KMS-11 (cell line): Measurements from ENCODE around the gene ZSCAN5A.
A peak's percentile ranks its signal among the peaks of the same experiment; 100 is the strongest.
"Not testable (repeated sequence)": the region's sequence is repeated elsewhere in the genome, so short reads cannot be mapped to it uniquely, and the experiment has no call there.

ENCODE experiments used
- H2AFZ ChIP-seq: fragments of 200-600 bp; sonication (generic); 2 replicates; pipeline ENCODE4 v1.6.1; 2016; ENCODE audit warnings: antibody characterized with exemption, mixed run types, low read depth
- H3K27ac ChIP-seq: fragments of 200-600 bp; sonication (generic); 2 replicates; pipeline ENCODE4 v1.6.1; 2016; ENCODE audit warnings: mild to moderate bottlenecking, mixed run types
- H3K27me3 ChIP-seq: fragments of 200-600 bp; sonication (generic); 2 replicates; pipeline ENCODE4 v1.6.1; 2017; ENCODE audit warnings: mild to moderate bottlenecking, low read depth, mixed run types, moderate library complexity; ENCODE audit not compliant: insufficient read depth
- H3K36me3 ChIP-seq: fragments of 200-600 bp; sonication (generic); 2 replicates; pipeline ENCODE4 v1.6.1; 2017; ENCODE audit warnings: mild to moderate bottlenecking, mixed run types; ENCODE audit not compliant: insufficient read depth
- H3K4me1 ChIP-seq: fragments of 200-600 bp; sonication (generic); 2 replicates; pipeline ENCODE4 v1.6.1; 2016; ENCODE audit warnings: mild to moderate bottlenecking, low read depth, mixed run types; ENCODE audit not compliant: poor library complexity, severe bottlenecking
- H3K4me2 ChIP-seq: fragments of 200-600 bp; sonication (generic); 2 replicates; pipeline ENCODE4 v1.7.0; 2016; ENCODE audit warnings: mild to moderate bottlenecking, mixed run types
- H3K4me3 ChIP-seq: fragments of 200-600 bp; sonication (generic); IDR thresholded peaks from 2 replicates; pipeline ENCODE4 v1.6.1; 2017; ENCODE audit warnings: low read depth, low read length, mixed read lengths; ENCODE audit not compliant: insufficient read depth
- H3K79me2 ChIP-seq: fragments of 200-600 bp; sonication (generic); 2 replicates; pipeline ENCODE4 v1.6.1; 2016; ENCODE audit warnings: low read depth, mixed run types; ENCODE audit not compliant: insufficient read depth
- H3K9ac ChIP-seq: fragments of 200-600 bp; sonication (generic); 2 replicates; pipeline ENCODE4 v1.6.1; 2016; ENCODE audit warnings: mild to moderate bottlenecking, mixed run types
- H4K20me1 ChIP-seq: fragments of 200-600 bp; sonication (generic); 2 replicates; pipeline ENCODE4 v1.6.1; 2016; ENCODE audit warnings: mild to moderate bottlenecking, mixed run types; ENCODE audit not compliant: insufficient read depth
- CTCF ChIP-seq: fragments of 200-600 bp; sonication (generic); conservative IDR thresholded peaks from 2 replicates; pipeline ENCODE4 v1.6.1; 2017; ENCODE audit warnings: low read depth, mild to moderate bottlenecking, antibody characterized with exemption, low read length, moderate library complexity, mixed read lengths

Gene ZSCAN5A

GRCh38 chr19:56261145-56261544 is 53.5 kb downstream of the ZSCAN5A start:
- Histone ChIP-seq H3K27ac (no peak overlapping the region), H3K4me3 (no peak overlapping the region), H3K4me1 (no peaks in the 10 kb centered on the region), H3K27me3 (no peaks in the 10 kb centered on the region), H4K20me1 (no peaks in the 10 kb centered on the region), H3K4me2 (no peak overlapping the region), H3K79me2 (no peaks in the 10 kb centered on the region), H3K9ac (no peak overlapping the region), H2AFZ (no peak overlapping the region), H3K36me3 (no peaks in the 10 kb centered on the region)
- TF ChIP-seq CTCF = no peak

GRCh38 chr19:56258272-56258671 is 56.4 kb downstream of the ZSCAN5A start:
- Histone ChIP-seq H2AFZ (no peak overlapping the region), H3K4me2 (no peak overlapping the region), H3K9ac (no peak overlapping the region), H3K36me3 (no peaks in the 10 kb centered on the region), H3K4me1 (no peaks in the 10 kb centered on the region), H4K20me1 (no peaks in the 10 kb centered on the region), H3K27me3 (no peaks in the 10 kb centered on the region), H3K79me2 (no peaks in the 10 kb centered on the region), H3K27ac (no peak overlapping the region), H3K4me3 (no peak overlapping the region)
- no peak for TF ChIP-seq CTCF

- H3K79me2 ChIP-seq = no peaks in the 10 kb centered on the region
- no peak overlapping the region for H3K4me2 ChIP-seq
- H3K27ac ChIP-seq = no peak overlapping the region
- peak; percentile 65 for TF ChIP-seq CTCF
- H3K36me3 ChIP-seq = no peaks in the 10 kb centered on the region
- no peak overlapping the region for H3K4me3 ChIP-seq
- H4K20me1 ChIP-seq = no peaks in the 10 kb centered on the region
- no peak overlapping the region for H2AFZ ChIP-seq
- H3K9ac ChIP-seq = no peak overlapping the region
- H3K27me3 ChIP-seq = no peaks in the 10 kb centered on the region
- no peaks in the 10 kb centered on the region for H3K4me1 ChIP-seq
These were observed 60.9 kb downstream of the ZSCAN5A start for GRCh38 chr19:56253737-56254136.

- H3K27me3 ChIP-seq = no peaks in the 10 kb centered on the region
- peak; percentile 76 for TF ChIP-seq CTCF
- no peak overlapping the region for H3K27ac ChIP-seq
These were observed 61.8 kb downstream of the ZSCAN5A start for GRCh38 chr19:56252699-56253422.

GRCh38 chr19:56248736-56249338 is 65.8 kb downstream of the ZSCAN5A start:
- H3K36me3 ChIP-seq, H3K4me1 ChIP-seq, H2AFZ ChIP-seq, H3K27ac ChIP-seq, H3K79me2 ChIP-seq, H4K20me1 ChIP-seq, H3K4me3 ChIP-seq, H3K9ac ChIP-seq, H3K27me3 ChIP-seq, H3K4me2 ChIP-seq: not testable (repeated sequence)

More at GRCh38 chr19:56252699-56253422, 61.8 kb downstream of the ZSCAN5A start:
- Histone ChIP-seq H3K4me3 (no peak overlapping the region), H3K4me2 (no peak overlapping the region), H2AFZ (peak overlapping the region; percentile 63), H3K36me3 (no peaks in the 10 kb centered on the region), H4K20me1 (no peaks in the 10 kb centered on the region), H3K79me2 (no peaks in the 10 kb centered on the region), H3K4me1 (no peaks in the 10 kb centered on the region), H3K9ac (no peak overlapping the region)

- H3K36me3 ChIP-seq, H4K20me1 ChIP-seq, H3K79me2 ChIP-seq, H3K27ac ChIP-seq, H3K4me2 ChIP-seq, H2AFZ ChIP-seq, H3K4me3 ChIP-seq, H3K4me1 ChIP-seq, H3K27me3 ChIP-seq, H3K9ac ChIP-seq: not testable (repeated sequence)
These were observed 68.9 kb downstream of the ZSCAN5A start for GRCh38 chr19:56245764-56246163.
